K562 (cell line): ENCODE results near the gene RAB3GAP2. TPM values are rescaled to one million over a fixed set of nuclear protein-coding genes. Genes with fewer than 3 reads are reported as not detected.

Source experiments
- EGR1 ChIP-seq: fragments of 450-650 bp; conservative IDR thresholded peaks from 2 replicates; pipeline ENCODE4 v1.6.1; 2017; ENCODE audit warnings: mild to moderate bottlenecking
- ELK1 ChIP-seq: sonication (generic); formaldehyde crosslinking; IDR thresholded peaks from 2 replicates; pipeline ENCODE4 v1.8.1; 2022; ENCODE audit warnings: missing genetic modification reagents
- FOSL1 ChIP-seq: fragments of 200-800 bp; sonication (Bioruptor generic); conservative IDR thresholded peaks from 2 replicates; pipeline ENCODE4 v1.6.1; 2016; ENCODE audit warnings: missing genetic modification characterization, missing compliant biosample characterization
- FOXA1 ChIP-seq: fragments of 450-650 bp; IDR thresholded peaks from 2 replicates; pipeline ENCODE4 v1.6.1; 2016; ENCODE audit warnings: mild to moderate bottlenecking, borderline replicate concordance
- FOXP1 ChIP-seq: sonication (generic); formaldehyde crosslinking; IDR thresholded peaks from 2 replicates; pipeline ENCODE4 v1.8.0; 2022; ENCODE audit warnings: mild to moderate bottlenecking, missing genetic modification reagents
- KLF1 ChIP-seq: fragments of 450-650 bp; IDR thresholded peaks from 2 replicates; pipeline ENCODE4 v1.6.1; 2016; ENCODE audit warnings: missing genetic modification characterization, missing compliant biosample characterization
- KLF10 ChIP-seq: fragments of 250-450 bp; sonication (Bioruptor Pico); IDR thresholded peaks from 2 replicates; pipeline ENCODE4 v1.6.1; 2021; ENCODE audit warnings: matching md5 sums
- LARP7 ChIP-seq: fragments of 450-650 bp; IDR thresholded peaks from 2 replicates; pipeline ENCODE4 v1.6.1; 2016
- MAFK ChIP-seq: IDR thresholded peaks from 2 replicates; pipeline ENCODE4 v1.6.1; 2011; ENCODE audit warnings: low read length, improper control_type of control experiment
- POLR2G ChIP-seq: fragments of 200-400 bp; formaldehyde crosslinking; IDR thresholded peaks from 2 replicates; pipeline ENCODE4 v1.6.1; 2017; ENCODE audit warnings: low read depth, mild to moderate bottlenecking, antibody characterized with exemption, low read length, moderate library complexity
- SAFB2 ChIP-seq: fragments of 200-400 bp; formaldehyde crosslinking; IDR thresholded peaks from 2 replicates; pipeline ENCODE4 v1.6.1; 2018; ENCODE audit warnings: borderline replicate concordance, low read length, low read depth, moderate library complexity; ENCODE audit not compliant: severe bottlenecking
- TEAD1 ChIP-seq, 2 experiments: fragments of 450-650 bp in 1 of 2; sonication (generic) in 1 of 2; formaldehyde crosslinking; IDR thresholded peaks; 2 replicates each; pipeline versions ENCODE4 v1.4.0 to v1.8.0; 2020 to 2022; ENCODE audit warnings: mild to moderate bottlenecking in 2 of 2, missing genetic modification reagents in 1 of 2
- TFE3 ChIP-seq: fragments of 450-650 bp; formaldehyde crosslinking; IDR thresholded peaks from 2 replicates; pipeline ENCODE4 v1.4.0; 2020; ENCODE audit warnings: mild to moderate bottlenecking, mixed read lengths
- VEZF1 ChIP-seq: fragments of 200-800 bp; sonication (Bioruptor generic); IDR thresholded peaks from 2 replicates; pipeline ENCODE4 v1.6.1; 2017; ENCODE audit warnings: missing genetic modification characterization, missing compliant biosample characterization
- ZNF140 ChIP-seq: fragments of 250-450 bp; sonication (Bioruptor Pico); IDR thresholded peaks from 2 replicates; pipeline ENCODE4 v1.8.0; 2021; ENCODE audit warnings: moderate library complexity, mild to moderate bottlenecking, inconsistent platforms
- ZNF224 ChIP-seq: sonication (generic); formaldehyde crosslinking; IDR thresholded peaks from 2 replicates; pipeline ENCODE4 v1.8.0; 2022; ENCODE audit warnings: mild to moderate bottlenecking, missing genetic modification reagents
- ZNF398 ChIP-seq: fragments of 250-450 bp; sonication (Bioruptor Pico); IDR thresholded peaks from 2 replicates; pipeline ENCODE4 v1.8.0; 2021; ENCODE audit warnings: moderate library complexity, mild to moderate bottlenecking, inconsistent platforms
- ZNF589 ChIP-seq: fragments of 200-800 bp; sonication (Bioruptor generic); IDR thresholded peaks from 2 replicates; pipeline ENCODE4 v1.6.1; 2016; ENCODE audit warnings: low read depth, missing genetic modification characterization, missing compliant biosample characterization
- polyA plus RNA-seq, 8 experiments: library from polyadenylated mRNA; depleted of rRNA in 4 of 8; stranded (reverse) in 5 of 8; unstranded in 3 of 8; fragments of >200 nt; fragmentation: Nextera tagmentation in 2 of 8; fragmentation: Illumina TruSeq in 1 of 8; extraction: Ambion mirVana in 2 of 8; extraction: Trizol in 1 of 8; gene quantifications; 2 replicates each; pipeline versions ENCODE4 v1.2.1 to v1.2.3, GENCODE V29; 2011 to 2014; ENCODE audit warnings: inconsistent platforms in 1 of 8, missing spikeins in 1 of 8
- total RNA-seq, 7 experiments: library from RNA; depleted of rRNA in 6 of 7; stranded (reverse); fragments of >200 nt in 6 of 7; fragmentation: Illumina TruSeq in 2 of 7; extraction: Trizol in 2 of 7; gene quantifications; 2 replicates each; pipeline versions ENCODE4 v1.2.1 to v1.2.3, GENCODE V29; 2011 to 2021; ENCODE audit warnings: low replicate concordance in 1 of 7

The RAB3GAP2 gene
- total and polyA plus RNA-seq, 9 of the 15 experiments (the other 6 are each of a cell fraction or from before 2014, with no cell fraction given), result 14.1 to 69.1 (median 32.2) TPM

GRCh38 chr1:220272047-220272840, at the start of gene RAB3GAP2 (continued):
- TF ChIP-seq MAFK (no peak), TFE3 (CRISPR knock-in tag) (peak; percentile 100), VEZF1 (CRISPR knock-in tag) (peak; percentile 84), ZNF398 (CRISPR knock-in tag) (no peak), POLR2G (peak; percentile 96), TEAD1 (CRISPR knock-in tag; IDR thresholded peaks at IDR 0.05) (no peak; a peak in 1 of 4 replicates), KLF1 (tag) (peak; percentile 52; the same call in 1 of the 2 replicates), LARP7 (peak; percentile 0; the same call in 1 of the 2 replicates), ZNF140 (CRISPR knock-in tag) (no peak), FOXA1 (no peak), EGR1 (peak; percentile 81), FOXP1 (CRISPR knock-in tag) (peak; percentile 55; the same call in 1 of the 2 replicates), ELK1 (CRISPR knock-in tag) (no peak), ZNF224 (0 out of 2 replicates have a peak, but pooled peaks have one; percentile 46), FOSL1 (tag) (0 out of 2 replicates have a peak, but pooled peaks have one; percentile 9), SAFB2 (no peak), KLF10 (no peak), ZNF589 (peak; percentile 54; the same call in 1 of the 2 replicates)
